Tibial nerve (tissue), 3 donors: ENCODE results near the gene POLR3GL.

Experiments
- POLR2A ChIP-seq, 2 donors: fragments of 450-650 bp; IDR thresholded peaks; one replicate each; pipeline ENCODE4 v1.6.1; 2017; ENCODE audit warnings: antibody characterized with exemption in 2 of 2, mild to moderate bottlenecking in 2 of 2, moderate library complexity in 2 of 2
- TF ChIP-seq, protein P1 (sequence below), 5 experiments: fragments of 200-600 bp in 3 of 5; fragments of 450-650 bp in 2 of 5; sonication (generic) in 3 of 5; IDR thresholded peaks; one replicate each; pipeline ENCODE4 v1.5.1; 2016 to 2019; ENCODE audit warnings: antibody characterized with exemption in 5 of 5, mild to moderate bottlenecking in 3 of 5, moderate library complexity in 2 of 5

DNA sequence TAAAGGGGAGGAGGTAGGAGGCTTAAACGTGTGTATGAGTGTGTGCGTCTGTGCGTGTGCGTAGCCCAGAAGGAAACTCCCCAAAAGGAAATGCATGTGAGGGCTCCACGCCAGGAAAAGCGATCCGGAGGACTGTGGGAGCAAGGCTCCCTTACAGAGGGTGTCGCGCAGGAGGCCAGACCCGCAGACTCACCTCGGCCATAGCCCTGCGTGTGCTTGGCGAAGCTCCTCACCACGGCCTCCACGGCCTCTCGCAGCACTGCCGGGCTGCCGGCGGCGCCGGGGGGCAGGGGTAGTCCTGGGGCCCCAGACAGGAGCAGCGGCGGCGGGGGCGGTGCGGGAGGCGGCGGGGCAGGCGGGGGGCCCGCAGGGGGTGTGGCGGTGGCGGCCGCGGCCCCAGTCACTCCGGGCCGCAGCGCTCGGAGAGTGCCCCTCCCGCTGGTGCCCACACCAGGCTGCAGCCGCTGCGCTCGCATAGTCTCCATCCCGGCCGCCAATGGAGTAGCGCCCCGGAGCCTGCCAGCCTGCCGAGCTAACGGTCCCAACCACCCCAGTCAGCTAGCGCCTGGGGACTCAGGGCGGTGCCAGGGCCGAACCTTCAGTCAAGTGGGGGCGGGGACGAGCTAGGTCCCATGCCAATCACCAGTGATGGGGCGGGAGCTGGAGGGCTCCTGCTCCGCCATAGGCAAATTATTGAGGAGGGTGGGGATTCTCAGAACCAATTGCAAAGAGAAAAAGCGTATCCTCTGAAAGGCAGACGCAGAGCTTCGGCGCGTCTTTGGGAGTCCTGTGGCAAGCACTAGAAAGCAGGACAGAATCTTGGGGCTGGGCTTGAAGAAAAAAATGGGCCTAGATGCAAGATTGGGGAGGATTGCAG is 6.8 kb upstream of the POLR3GL start, which contains the start of gene LIX1L:
- TF ChIP-seq, protein P1, sequence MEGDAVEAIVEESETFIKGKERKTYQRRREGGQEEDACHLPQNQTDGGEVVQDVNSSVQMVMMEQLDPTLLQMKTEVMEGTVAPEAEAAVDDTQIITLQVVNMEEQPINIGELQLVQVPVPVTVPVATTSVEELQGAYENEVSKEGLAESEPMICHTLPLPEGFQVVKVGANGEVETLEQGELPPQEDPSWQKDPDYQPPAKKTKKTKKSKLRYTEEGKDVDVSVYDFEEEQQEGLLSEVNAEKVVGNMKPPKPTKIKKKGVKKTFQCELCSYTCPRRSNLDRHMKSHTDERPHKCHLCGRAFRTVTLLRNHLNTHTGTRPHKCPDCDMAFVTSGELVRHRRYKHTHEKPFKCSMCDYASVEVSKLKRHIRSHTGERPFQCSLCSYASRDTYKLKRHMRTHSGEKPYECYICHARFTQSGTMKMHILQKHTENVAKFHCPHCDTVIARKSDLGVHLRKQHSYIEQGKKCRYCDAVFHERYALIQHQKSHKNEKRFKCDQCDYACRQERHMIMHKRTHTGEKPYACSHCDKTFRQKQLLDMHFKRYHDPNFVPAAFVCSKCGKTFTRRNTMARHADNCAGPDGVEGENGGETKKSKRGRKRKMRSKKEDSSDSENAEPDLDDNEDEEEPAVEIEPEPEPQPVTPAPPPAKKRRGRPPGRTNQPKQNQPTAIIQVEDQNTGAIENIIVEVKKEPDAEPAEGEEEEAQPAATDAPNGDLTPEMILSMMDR (IDR thresholded peaks at IDR 0.05) = peak in 1 of 5 experiments; percentile 30
- peak; percentile 86 to 93 for TF ChIP-seq POLR2A (IDR thresholded peaks at IDR 0.05)
